OCI-LY7 (cell line): ENCODE results near the gene ITGB7.

Source experiments
- EZH2phosphoT487 ChIP-seq: fragments of 200-600 bp; sonication (generic); IDR thresholded peaks from 2 replicates; pipeline ENCODE4 v1.6.1; 2018; ENCODE audit warnings: low read depth, borderline replicate concordance, mild to moderate bottlenecking, mixed run types, antibody characterized with exemption, low read length, moderate library complexity, mixed read lengths
- TF ChIP-seq, protein P1 (sequence below): fragments of 200-600 bp; sonication (generic); conservative IDR thresholded peaks from 2 replicates; pipeline ENCODE4 v1.5.1; 2014; ENCODE audit warnings: mild to moderate bottlenecking, antibody characterized with exemption, low read length, moderate library complexity, mixed read lengths

DNA sequence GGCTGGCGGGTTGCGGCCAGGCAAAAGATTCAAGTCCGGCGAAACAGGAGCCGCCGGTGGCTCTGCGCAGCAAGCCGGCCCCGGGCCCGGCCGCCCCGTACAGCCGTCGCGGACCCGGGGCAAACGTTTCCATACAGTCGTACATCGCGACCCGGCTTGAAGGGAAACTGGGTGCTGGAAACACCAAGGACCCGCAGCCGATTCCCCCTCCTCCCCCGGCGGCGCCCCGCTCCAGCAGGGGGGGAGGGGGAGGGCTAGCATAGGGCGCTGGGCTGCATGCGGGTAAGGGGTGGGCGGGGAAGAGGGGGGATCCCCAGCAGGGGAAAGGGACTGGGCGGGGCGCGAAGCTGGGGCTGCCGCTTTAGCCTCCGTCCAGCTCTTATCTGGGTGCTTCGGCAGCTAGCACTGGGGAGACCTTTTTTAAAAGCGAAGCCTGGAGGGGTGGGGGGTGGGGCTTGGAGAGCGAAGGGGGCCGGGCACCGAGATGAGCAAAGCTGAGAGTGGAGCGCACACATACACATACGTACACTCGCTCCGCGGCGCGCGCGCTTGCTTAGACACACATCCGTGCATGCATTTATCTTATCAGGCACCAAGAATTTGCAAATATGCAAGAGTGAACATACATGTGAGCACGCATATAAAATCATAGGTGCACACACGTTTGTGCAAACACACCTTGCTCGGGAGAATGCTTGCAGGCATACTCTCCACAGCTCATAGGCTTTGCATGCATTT lies 13.1 kb upstream of the ITGB7 start:
- TF ChIP-seq, protein P1, sequence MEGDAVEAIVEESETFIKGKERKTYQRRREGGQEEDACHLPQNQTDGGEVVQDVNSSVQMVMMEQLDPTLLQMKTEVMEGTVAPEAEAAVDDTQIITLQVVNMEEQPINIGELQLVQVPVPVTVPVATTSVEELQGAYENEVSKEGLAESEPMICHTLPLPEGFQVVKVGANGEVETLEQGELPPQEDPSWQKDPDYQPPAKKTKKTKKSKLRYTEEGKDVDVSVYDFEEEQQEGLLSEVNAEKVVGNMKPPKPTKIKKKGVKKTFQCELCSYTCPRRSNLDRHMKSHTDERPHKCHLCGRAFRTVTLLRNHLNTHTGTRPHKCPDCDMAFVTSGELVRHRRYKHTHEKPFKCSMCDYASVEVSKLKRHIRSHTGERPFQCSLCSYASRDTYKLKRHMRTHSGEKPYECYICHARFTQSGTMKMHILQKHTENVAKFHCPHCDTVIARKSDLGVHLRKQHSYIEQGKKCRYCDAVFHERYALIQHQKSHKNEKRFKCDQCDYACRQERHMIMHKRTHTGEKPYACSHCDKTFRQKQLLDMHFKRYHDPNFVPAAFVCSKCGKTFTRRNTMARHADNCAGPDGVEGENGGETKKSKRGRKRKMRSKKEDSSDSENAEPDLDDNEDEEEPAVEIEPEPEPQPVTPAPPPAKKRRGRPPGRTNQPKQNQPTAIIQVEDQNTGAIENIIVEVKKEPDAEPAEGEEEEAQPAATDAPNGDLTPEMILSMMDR: no peak
- no peak for TF ChIP-seq EZH2phosphoT487
